DMS79 (cell line): ENCODE data around the gene TREM1.
"Not testable (repeated sequence)": the region's sequence is repeated elsewhere in the genome, so short reads cannot be mapped to it uniquely, and the experiment has no call there.

ENCODE experiments used
- DNase-seq: peaks from one replicate; lab custom pipeline; 2025; lab: John Stamatoyannopoulos, UW

TREM1 gene

DNA sequence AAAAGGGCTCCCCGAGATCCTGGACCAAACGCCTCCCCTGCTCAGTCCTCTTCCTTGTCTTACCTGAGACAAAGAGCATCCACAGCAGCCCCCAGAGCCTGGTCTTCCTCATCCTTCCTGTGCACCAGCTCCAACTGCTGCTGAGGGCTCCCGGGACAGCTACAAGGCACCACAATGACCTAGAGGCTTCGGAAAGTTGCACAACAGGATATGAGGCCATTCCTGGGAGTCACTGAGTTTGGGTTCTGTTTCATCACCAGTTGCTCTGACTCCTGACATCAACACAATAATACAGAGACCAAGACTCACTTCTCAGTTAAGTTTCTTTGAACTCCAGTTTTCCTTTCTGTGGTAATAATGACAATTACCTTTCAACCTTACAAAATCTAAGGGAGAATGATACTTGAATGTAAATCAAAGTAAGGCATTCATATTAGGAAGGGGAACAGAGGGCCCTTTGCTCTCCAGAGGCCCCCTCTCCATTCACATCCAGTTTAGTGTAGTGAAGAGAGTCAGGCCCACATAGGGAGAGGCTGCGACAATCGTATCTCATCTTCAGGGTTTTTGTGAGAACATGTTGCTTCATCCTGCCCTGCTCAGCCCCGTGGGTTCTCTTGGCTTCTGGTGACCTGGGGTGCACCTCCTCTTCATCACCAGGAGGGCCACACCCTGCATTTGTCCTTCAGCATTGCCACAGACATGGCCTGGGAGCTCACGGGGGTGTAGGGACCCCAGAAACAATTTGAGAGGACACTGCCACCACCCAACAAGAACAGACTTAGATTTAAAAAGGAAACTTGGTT is at the start of gene TREM1:
TREM1 (minus strand) TSS at position 139 of the 803 bp plus-strand sequence; CDS start at position 112, 27 bp downstream.
- DNase-seq, result no peak

DNA sequence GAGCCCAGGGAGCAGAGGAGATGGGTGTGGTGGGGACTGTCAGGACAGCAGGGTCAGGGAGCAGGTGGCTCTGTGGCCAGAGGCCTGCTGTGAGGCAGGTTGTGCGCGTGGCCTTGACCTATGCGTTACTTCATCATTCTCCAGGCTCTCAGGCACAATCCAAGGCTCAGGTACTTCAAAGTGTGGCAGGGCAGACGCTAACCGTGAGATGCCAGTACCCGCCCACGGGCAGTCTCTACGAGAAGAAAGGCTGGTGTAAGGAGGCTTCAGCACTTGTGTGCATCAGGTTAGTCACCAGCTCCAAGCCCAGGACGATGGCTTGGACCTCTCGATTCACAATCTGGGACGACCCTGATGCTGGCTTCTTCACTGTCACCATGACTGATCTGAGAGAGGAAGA is 49.5 kb upstream of the TREM1 start:
- no peak for DNase-seq

DNA sequence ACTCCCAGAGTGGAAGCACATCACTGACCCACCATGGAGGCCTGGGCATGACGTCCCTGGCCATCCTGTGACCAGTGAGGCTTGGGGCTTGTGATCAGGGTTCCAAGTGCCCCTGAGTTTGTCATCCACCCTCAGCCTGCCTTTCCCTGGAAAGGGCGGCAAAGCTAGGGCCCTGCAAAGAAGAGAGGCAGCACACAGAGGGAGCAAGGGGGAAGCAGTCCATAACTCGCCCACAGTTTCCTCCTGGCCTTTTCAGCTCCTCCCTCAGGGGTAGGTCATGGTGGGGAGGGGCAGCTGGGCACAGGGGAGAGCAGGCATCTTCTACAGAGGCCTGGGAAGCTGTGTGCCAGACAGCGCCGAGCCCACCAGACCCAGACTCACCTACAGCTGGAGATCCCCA is 48.8 kb upstream of the TREM1 start, which contains the start of gene NCR2:
NCR2 (plus strand) TSS at position 313 of the 400 bp plus-strand sequence. CDS start 269 bp downstream, outside the sequence.
- DNase-seq, result no peak

GRCh38 chr6:41334482-41335040 is 48.1 kb upstream of the TREM1 start:
- no peak for DNase-seq

- DNase-seq, result no peak
These were observed 46.6 kb upstream of the TREM1 start for GRCh38 chr6:41332842-41333736.

DNA sequence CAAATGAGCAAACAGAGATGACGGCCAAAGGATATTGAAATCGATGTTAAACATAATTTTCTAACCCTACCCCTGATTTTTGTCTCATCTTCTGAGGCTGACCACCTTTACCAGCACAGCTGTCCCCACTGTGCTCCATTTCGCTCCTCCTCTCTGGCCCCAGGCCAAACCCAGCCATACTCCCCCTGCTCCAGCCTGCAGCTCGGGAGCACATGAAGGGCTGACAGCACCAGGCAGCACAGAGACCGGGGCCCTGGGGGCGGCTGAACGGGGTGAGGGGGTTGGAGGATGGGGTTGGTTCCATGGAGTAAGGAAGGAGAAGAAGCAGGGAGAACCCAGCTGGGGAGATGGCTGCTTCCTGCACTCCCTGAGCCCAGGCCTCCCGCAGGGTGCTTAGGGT is 45.8 kb upstream of the TREM1 start:
- no peak for DNase-seq

GRCh38 chr6:41331401-41332150 is 45.1 kb upstream of the TREM1 start:
- DNase-seq, result no peak

GRCh38 chr6:41327177-41327576 is 40.7 kb upstream of the TREM1 start:
- DNase-seq, result no peak

GRCh38 chr6:41326092-41326491 is 39.6 kb upstream of the TREM1 start:
- no peak for DNase-seq

DNA sequence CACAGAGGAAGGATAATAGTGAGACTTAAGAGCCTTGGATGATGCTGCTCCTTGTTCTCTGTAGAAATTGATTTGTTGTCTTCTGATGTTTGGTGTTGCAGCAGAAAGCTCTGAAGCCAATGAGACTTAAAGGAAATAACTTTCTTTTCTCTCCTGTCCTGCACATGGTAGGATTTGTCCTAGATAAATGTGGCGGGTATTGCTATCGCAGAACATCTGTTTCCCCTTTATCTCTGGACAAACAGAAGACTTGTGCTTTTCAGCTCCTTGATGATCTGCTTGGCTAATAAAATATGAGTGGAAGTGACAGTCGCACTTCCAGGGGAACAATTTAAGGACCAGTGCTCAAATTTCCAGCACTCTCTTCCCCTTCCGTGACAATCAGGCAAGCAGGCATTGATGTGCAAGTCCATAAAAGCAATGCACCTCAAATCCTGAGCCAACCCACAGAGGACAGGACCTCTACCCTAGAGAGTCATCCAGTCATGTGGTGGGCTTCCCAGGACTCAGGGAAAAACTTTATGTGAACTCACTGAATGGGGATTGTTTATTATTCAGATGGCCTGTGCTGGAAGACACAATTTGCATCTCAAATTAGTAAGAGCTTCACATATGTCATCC is 39.1 kb upstream of the TREM1 start:
- DNase-seq, result no peak

GRCh38 chr6:41321183-41321582 is 34.7 kb upstream of the TREM1 start:
- no peak for DNase-seq

DNA sequence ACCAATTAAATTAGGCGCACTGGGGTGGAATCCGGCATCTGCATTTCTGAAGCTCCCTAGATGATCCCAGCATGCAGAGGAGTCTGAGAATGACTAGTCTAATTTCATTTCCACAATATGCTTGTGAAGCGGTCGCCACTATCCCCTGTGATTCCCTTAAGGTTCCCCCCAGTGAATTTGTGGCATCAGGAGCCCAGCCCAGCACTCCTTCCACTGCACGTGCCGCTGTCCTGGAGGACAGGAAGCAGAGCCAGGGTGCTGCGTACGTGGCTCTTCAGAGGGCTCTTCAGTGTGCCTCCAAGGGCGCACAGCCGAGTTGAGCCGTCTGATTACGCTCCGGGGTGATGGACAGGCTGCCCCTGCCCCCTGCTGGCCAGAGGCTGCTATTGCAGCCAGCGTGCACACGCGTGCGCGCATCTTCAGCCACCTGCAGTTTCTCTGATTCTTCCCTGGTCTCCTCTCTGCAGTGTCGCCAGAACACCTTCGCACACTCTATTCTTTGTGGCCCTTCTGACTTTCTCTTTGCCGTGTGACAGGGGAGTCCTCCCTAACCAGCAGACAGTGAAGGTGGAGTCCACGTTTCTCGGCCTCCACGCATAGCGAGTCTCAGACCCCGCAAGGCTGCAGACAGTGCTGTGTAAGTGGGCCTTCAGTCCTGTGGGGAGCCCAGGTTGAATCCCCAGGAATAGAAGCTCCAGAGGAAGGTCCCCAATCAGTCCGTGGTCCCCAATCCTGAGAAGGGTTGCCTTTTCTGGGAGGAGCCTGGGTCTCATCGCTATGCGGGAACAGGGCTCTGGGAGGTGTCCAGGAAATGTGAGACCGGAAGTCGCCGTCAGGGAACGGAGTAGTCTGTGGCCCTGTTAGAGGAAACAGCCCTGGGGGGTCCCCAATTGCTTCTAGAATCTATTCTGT is 32.4 kb upstream of the TREM1 start:
- DNase-seq, result peak; percentile 86

DNA sequence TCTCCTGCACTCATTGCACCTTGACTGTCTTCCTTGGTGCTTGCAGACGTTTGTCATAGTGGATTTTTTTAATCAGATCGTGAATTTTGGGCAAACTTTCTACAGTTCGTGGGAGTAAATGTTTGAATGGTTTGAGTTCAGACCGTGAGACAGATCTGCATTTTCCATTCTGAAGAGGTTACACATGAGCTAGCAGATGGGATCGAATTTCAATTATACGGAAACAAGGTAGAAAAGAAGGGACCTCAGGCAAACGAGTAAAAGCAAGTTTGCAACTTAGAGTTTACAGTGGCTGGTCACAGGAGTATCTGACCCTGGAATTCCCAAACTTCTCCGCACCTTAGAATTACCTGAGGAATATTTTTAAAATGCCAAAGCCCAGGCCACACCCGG is 31.8 kb upstream of the TREM1 start:
- peak; percentile 12 for DNase-seq

DNA sequence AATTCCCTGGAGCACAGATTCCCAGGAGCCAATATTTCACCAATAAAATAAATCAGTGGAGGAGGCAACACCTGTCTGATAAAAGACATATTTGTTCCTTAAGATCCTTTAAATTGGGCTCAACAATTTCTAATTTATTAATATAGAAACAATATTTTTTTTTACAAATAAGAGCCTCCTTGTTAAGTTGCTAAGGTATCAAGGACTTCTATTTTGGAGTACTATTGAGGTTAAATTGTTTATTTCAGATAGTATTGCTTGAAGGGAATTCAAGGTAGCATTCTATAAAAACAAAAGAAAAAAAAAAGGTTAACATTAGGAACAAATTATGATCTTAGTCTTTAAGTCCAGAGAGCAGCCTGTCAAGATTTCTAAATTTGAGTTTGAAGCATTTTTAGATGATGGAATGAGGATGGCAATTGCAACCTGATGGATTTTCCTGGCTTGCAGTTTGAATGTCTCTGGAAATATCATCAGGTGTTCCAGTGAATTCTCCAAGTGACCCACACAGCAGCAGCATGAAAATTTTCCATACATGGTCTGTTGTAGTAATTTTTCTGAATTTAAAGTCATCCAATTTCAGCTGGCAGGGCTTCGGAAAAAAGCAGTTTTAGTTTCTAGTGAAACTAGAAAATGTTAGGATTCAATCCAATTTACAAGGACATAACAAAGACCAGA is 29.6 kb upstream of the TREM1 start:
- peak; percentile 28 for DNase-seq

DNA sequence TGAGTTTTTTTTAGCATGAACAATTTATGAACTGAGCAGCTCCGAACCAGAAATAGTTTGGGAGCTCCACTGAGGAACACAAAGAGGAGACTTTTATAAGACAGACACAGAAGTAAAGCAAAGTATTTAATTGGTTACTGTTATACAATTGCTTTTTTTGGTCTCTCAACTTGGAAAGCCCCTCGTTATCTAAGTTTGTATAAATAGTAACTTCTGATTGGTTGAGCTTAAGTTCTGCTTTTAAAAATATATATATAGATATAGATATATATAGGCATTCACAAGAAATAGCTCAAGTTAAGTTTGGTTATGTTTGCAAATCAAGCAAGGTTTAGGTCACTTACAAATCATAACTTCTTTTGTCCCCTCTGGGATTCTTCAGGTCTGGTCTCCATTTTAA is 28.7 kb upstream of the TREM1 start:
- DNase-seq, result no peak

DNA sequence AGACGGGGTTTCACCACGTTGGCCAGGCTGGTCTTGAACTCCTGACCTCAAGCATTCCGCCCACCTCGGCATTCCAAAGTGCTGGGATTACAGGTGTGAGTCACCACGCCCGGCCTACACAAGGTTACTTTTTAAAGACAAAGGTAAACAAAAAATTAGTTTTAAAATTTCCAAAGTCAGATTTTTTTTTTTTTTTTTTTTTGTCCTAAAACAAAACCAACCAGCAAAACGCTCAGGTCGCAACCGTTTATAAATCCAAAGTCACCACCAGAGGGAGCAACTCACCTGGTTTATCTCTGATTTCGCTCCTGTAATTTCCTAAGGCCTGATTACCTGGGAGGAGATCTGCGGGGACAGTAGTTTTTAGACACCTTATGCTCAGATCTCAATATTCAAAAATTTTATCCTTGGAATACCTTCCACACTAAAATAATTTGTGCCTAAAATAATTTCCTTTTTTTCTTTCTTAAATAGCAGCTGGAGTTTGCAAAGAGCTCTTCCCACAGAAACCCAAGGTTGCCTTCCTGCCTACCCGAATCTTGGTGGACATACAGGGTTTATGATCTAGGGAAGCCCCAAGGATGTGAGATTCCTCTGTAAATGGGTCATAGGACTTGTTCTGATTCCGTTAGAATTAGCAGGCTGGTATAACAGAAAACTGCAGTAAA is 19.8 kb upstream of the TREM1 start:
- DNase-seq, result no peak

GRCh38 chr6:41302638-41303037 is 16.2 kb upstream of the TREM1 start:
- DNase-seq, result no peak

DNA sequence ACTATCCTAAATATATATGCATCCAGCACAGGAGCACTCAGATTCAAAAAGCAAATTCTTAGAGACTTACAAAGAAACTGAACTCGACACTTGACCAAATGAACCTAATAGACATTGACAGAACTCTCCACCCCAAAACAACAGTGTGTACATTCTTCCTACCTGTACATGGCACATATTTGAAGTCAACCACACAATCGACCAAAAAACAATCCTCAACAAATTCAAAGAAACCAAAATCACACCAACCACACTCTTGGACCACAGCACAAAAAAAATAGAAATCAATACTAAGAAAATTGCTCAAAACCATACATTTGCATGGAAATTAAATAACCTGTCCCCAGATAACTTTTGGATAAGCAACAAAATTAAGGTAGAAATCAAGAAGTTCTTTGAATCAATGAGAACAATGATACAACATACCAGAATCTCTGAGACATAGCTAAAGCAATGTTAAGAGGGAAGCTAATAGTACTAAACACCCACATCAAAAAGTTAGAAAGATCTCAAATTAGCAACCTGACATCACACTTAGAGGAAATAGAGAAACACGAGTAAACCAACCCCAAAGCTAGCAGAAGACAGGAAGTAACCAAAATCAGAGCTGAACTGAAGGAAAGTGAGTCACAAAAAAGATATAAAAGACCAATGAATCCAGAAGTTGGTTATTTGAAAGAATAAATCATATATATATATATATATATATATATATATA is 12.5 kb upstream of the TREM1 start:
- DNase-seq, result no peak

- not testable (repeated sequence) for DNase-seq
These were observed 10.8 kb upstream of the TREM1 start for GRCh38 chr6:41297248-41297647.
